Measurements from ENCODE around the gene C4B. TPM values are rescaled to one million over a fixed set of nuclear protein-coding genes. Genes with fewer than 3 reads are reported as not detected.

The C4B gene
- total RNA-seq, 1 donor from 2014 or later = 32.2 TPM

GRCh38 chr6:32081168-32081990, 66.8 kb downstream of the C4B start:
- DNase-seq (ENCODE audit: low read depth) = no peak

GRCh38 chr6:32082478-32082877, 67.9 kb downstream of the C4B start:
- no peak for DNase-seq (ENCODE audit: low read depth)

GRCh38 chr6:32082935-32083334, 68.3 kb downstream of the C4B start:
- DNase-seq (ENCODE audit: low read depth) = no peak

GRCh38 chr6:32083812-32084768, 69.5 kb downstream of the C4B start:
- DNase-seq (ENCODE audit: low read depth) = no peak

- no peak for DNase-seq (ENCODE audit: low read depth)
Measured at GRCh38 chr6:32084780-32085179, 70.2 kb downstream of the C4B start.

Other genes with a start within 250 kb of the C4B start
- 2.6 and 8.5 TPM in 2 replicates for gene VWA7, start 237.5 kb upstream of the C4B start, total RNA-seq
- 67.4 and 103 TPM in 2 replicates for gene VARS1, start 219.0 kb upstream of the C4B start, total RNA-seq
- gene LSM2, start 207.8 kb upstream of the C4B start, total RNA-seq = 16.6 and 46.9 TPM in 2 replicates
- 0.87 and 2.0 TPM in 2 replicates for gene HSPA1L, start 199.5 kb upstream of the C4B start, total RNA-seq
- gene HSPA1A, start 199.3 kb upstream of the C4B start, total RNA-seq = 178 and 296 TPM in 2 replicates
- 197 and 264 TPM in 2 replicates for gene HSPA1B, start 187.1 kb upstream of the C4B start, total RNA-seq
- 104 and 112 TPM in 2 replicates for gene NEU1, start 152.0 kb upstream of the C4B start, total RNA-seq
- 1.1 and 26.6 TPM in 2 replicates for gene SLC44A4, start 135.8 kb upstream of the C4B start, total RNA-seq
- gene EHMT2, start 117.1 kb upstream of the C4B start, total RNA-seq = 37.7 and 72.3 TPM in 2 replicates
- gene ZBTB12, start 112.7 kb upstream of the C4B start, total RNA-seq = 0.69 and 5.9 TPM in 2 replicates
- gene C2, start 87.1 kb upstream of the C4B start, total RNA-seq = 1.7 TPM in 1 of 2 replicates, not detected in the other
- 24.3 and 32.7 TPM in 2 replicates for gene CFB, start 68.7 kb upstream of the C4B start, total RNA-seq
- gene NELFE, start 55.8 kb upstream of the C4B start, total RNA-seq = 92.3 and 146 TPM in 2 replicates
- gene SKIC2, start 55.6 kb upstream of the C4B start, total RNA-seq = 46.5 and 47.3 TPM in 2 replicates
- gene DXO, start 42.7 kb upstream of the C4B start, total RNA-seq = 10.6 and 16.9 TPM in 2 replicates
- gene C4A, start 32.7 kb upstream of the C4B start, total RNA-seq = 1.6 and 42.4 TPM in 2 replicates
- 0.20 TPM in 1 of 2 replicates, not detected in the other for gene CYP21A2, start 23.6 kb downstream of the C4B start, total RNA-seq
- 0.75 TPM in 1 of 2 replicates, not detected in the other for gene TNXB, start 94.5 kb downstream of the C4B start, total RNA-seq
- gene ATF6B, start 113.5 kb downstream of the C4B start, total RNA-seq = 16.5 and 26.2 TPM in 2 replicates
- 5.6 and 7.6 TPM in 2 replicates for gene FKBPL, start 115.5 kb downstream of the C4B start, total RNA-seq
- gene PRRT1, start 137.1 kb downstream of the C4B start, total RNA-seq = not detected in 2 replicates
- gene PPT2, start 139.3 kb downstream of the C4B start, total RNA-seq = 10.4 and 48.7 TPM in 2 replicates
- gene EGFL8, start 149.8 kb downstream of the C4B start, total RNA-seq = 1.3 TPM in 1 of 2 replicates, not detected in the other
- 9.9 and 30.8 TPM in 2 replicates for gene AGPAT1, start 161.3 kb downstream of the C4B start, total RNA-seq
- gene RNF5, start 163.6 kb downstream of the C4B start, total RNA-seq = 58.8 and 80.2 TPM in 2 replicates
- 0.60 TPM in 1 of 2 replicates, not detected in the other for gene AGER, start 169.5 kb downstream of the C4B start, total RNA-seq
- gene PBX2, start 175.4 kb downstream of the C4B start, total RNA-seq = 32.0 and 55.9 TPM in 2 replicates
- gene GPSM3, start 177.8 kb downstream of the C4B start, total RNA-seq = 0.40 and 1.9 TPM in 2 replicates
- 0.52 and 0.85 TPM in 2 replicates for gene NOTCH4, start 209.3 kb downstream of the C4B start, total RNA-seq